ENCODE results near the gene NUB1.

NUB1 gene

DNA sequence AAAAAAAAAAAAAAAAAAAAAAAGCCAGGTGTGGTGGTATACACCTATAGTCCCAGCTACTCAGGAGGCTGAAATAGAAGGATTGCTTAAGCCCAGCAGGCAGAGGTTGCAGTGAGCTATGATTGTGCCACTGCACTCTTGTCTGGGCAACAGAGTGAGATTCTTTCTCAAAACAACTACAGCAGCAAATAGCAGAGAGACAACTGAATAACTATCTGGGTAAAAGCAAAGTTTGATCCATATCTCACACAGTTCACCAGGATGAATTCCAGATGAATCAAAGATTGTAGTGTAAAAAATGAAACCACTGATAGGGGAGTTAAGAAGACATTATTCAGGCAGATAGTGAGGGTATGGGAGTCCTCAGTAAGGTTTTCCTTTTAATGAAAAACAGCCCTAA lies 11.4 kb upstream of the NUB1 start:
- H2BK12ac ChIP-seq (ENCODE audit: low read length), result no peak overlapping the region
- H3K36me3 ChIP-seq (replicated peaks in 1 of 2; ENCODE audit: control insufficient read depth in 2 of 2, insufficient read depth in 2 of 2, low read length in 2 of 2), result no peaks in the 10 kb centered on the region
- H4K91ac ChIP-seq (ENCODE audit: low read depth, low read length, poor library complexity), result no peak overlapping the region
- H2AFZ ChIP-seq (ENCODE audit: low read length), result no peak overlapping the region
- H3K4me2 ChIP-seq (ENCODE audit: insufficient read depth, low read length, poor library complexity, severe bottlenecking), result no peak overlapping the region
- no peaks in the 10 kb centered on the region for H3K4me1 ChIP-seq (ENCODE audit: control insufficient read depth in 2 of 2, insufficient read depth in 1 of 2, low read depth in 1 of 2, low read length in 2 of 2)
- H2AK5ac ChIP-seq (ENCODE audit: low read depth, low read length), result no peak overlapping the region
- H2BK120ac ChIP-seq (ENCODE audit: low read depth, low read length), result no peak overlapping the region
- no peak overlapping the region for H2BK5ac ChIP-seq (ENCODE audit: low read length)
- peaks cover 0 to 2% of the 10 kb centered on the region in 2 donors for H3K9me3 ChIP-seq (replicated peaks in 1 of 2; ENCODE audit: control insufficient read depth in 2 of 2, insufficient read depth in 1 of 2, low read depth in 1 of 2, low read length in 2 of 2)
- H2BK15ac ChIP-seq (ENCODE audit: low read length), result no peak overlapping the region
- H3K14ac ChIP-seq (ENCODE audit: low read length), result no peak overlapping the region
- H3K79me1 ChIP-seq (ENCODE audit: low read depth, low read length), result no peaks in the 10 kb centered on the region
- no peak overlapping the region for H3K18ac ChIP-seq (ENCODE audit: low read length)
- no peak overlapping the region for H3K9ac ChIP-seq (ENCODE audit: low read depth, low read length, poor library complexity)
- DNase-seq (ENCODE audit: low spot score), result no peak
- H3K27ac ChIP-seq (replicated peaks; ENCODE audit: low read length), result no peak overlapping the region
- H3K4me3 ChIP-seq (ENCODE audit: low read length in 2 of 2), result no peak overlapping the region
- no peak overlapping the region for H3K23ac ChIP-seq (ENCODE audit: low read depth, low read length, poor library complexity)
- peaks cover 0 to 8% (median 0%) of the 10 kb centered on the region in 3 experiments for H3K27me3 ChIP-seq (ENCODE audit: control insufficient read depth in 3 of 3, insufficient read depth in 3 of 3, low read depth in 1 of 3, low read length in 3 of 3)
- no peak overlapping the region for H3K4ac ChIP-seq (ENCODE audit: low read length)
- H4K8ac ChIP-seq (ENCODE audit: low read depth, low read length), result no peak overlapping the region

DNA sequence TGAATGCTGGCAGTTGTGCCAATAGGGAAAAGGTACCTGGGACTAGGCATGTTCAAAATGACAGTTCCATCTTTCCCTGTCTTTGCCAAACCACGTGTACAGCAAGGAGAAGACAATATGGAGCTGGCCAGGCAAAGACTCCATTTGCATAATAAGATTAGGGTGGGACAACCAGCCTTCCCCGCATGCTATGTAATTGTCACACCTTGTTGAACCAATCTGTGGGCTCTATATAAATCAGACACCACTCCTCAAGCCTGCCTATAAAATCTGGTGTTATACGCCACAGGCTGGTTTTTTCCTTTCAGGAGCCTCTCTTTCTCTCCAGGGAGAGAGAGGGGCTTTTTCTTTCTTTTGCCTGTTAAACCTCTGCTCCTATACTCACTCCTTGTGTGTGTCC lies 11.0 kb upstream of the NUB1 start:
- Histone ChIP-seq H2BK12ac (ENCODE audit: low read length) (no peak overlapping the region), H2AK5ac (ENCODE audit: low read depth, low read length) (no peak overlapping the region), H4K8ac (ENCODE audit: low read depth, low read length) (no peak overlapping the region), H2BK5ac (ENCODE audit: low read length) (no peak overlapping the region), H3K79me1 (ENCODE audit: low read depth, low read length) (no peaks in the 10 kb centered on the region), H3K23ac (ENCODE audit: low read depth, low read length, poor library complexity) (no peak overlapping the region), H3K18ac (ENCODE audit: low read length) (no peak overlapping the region), H2BK120ac (ENCODE audit: low read depth, low read length) (no peak overlapping the region), H3K36me3 (replicated peaks in 1 of 2; ENCODE audit: control insufficient read depth in 2 of 2, insufficient read depth in 2 of 2, low read length in 2 of 2) (no peaks in the 10 kb centered on the region), H3K27me3 (ENCODE audit: control insufficient read depth in 3 of 3, insufficient read depth in 3 of 3, low read depth in 1 of 3, low read length in 3 of 3) (peaks cover 0 to 11% (median 0%) of the 10 kb centered on the region in 3 experiments), H3K9ac (ENCODE audit: low read depth, low read length, poor library complexity) (no peak overlapping the region), H3K4me2 (ENCODE audit: insufficient read depth, low read length, poor library complexity, severe bottlenecking) (no peak overlapping the region), H2AFZ (ENCODE audit: low read length) (no peak overlapping the region), H3K4me1 (ENCODE audit: control insufficient read depth in 2 of 2, insufficient read depth in 1 of 2, low read depth in 1 of 2, low read length in 2 of 2) (no peaks in the 10 kb centered on the region), H3K4me3 (ENCODE audit: low read length in 2 of 2) (no peak overlapping the region), H2BK15ac (ENCODE audit: low read length) (no peak overlapping the region), H4K91ac (ENCODE audit: low read depth, low read length, poor library complexity) (no peak overlapping the region), H3K14ac (ENCODE audit: low read length) (no peak overlapping the region), H3K4ac (ENCODE audit: low read length) (no peak overlapping the region), H3K9me3 (replicated peaks in 1 of 2; ENCODE audit: control insufficient read depth in 2 of 2, insufficient read depth in 1 of 2, low read depth in 1 of 2, low read length in 2 of 2) (peaks cover 0 to 2% of the 10 kb centered on the region in 2 donors), H3K27ac (replicated peaks; ENCODE audit: low read length) (no peak overlapping the region)
- no CpG with 5 or more reads among the region's 3 CpGs for WGBS, 2 donors (ENCODE audit: extremely low coverage in 2 of 2, insufficient read length in 2 of 2, insufficient replicate concordance in 1 of 2)
- DNase-seq (ENCODE audit: low spot score), result no peak

- WGBS, 2 donors (ENCODE audit: extremely low coverage in 2 of 2, insufficient read length in 2 of 2, insufficient replicate concordance in 1 of 2), result no CpG with 5 or more reads among the region's 1 CpG
- no peaks in the 10 kb centered on the region for H3K36me3 ChIP-seq (replicated peaks in 1 of 2; ENCODE audit: control insufficient read depth in 2 of 2, insufficient read depth in 2 of 2, low read length in 2 of 2)
- H3K9ac ChIP-seq (ENCODE audit: low read depth, low read length, poor library complexity), result no peak overlapping the region
- no peak overlapping the region for H2BK5ac ChIP-seq (ENCODE audit: low read length)
- H3K27ac ChIP-seq (replicated peaks; ENCODE audit: low read length), result no peak overlapping the region
- H2AFZ ChIP-seq (ENCODE audit: low read length), result no peak overlapping the region
- H3K4me2 ChIP-seq (ENCODE audit: insufficient read depth, low read length, poor library complexity, severe bottlenecking), result no peak overlapping the region
- no peak overlapping the region for H4K91ac ChIP-seq (ENCODE audit: low read depth, low read length, poor library complexity)
- H3K4me3 ChIP-seq (ENCODE audit: low read length in 2 of 2), result no peak overlapping the region
- H3K79me1 ChIP-seq (ENCODE audit: low read depth, low read length), result no peaks in the 10 kb centered on the region
- no peak for DNase-seq (ENCODE audit: low spot score)
- H4K8ac ChIP-seq (ENCODE audit: low read depth, low read length), result no peak overlapping the region
- H2AK5ac ChIP-seq (ENCODE audit: low read depth, low read length), result no peak overlapping the region
- no peak overlapping the region for H2BK15ac ChIP-seq (ENCODE audit: low read length)
- H3K4me1 ChIP-seq (ENCODE audit: control insufficient read depth in 2 of 2, insufficient read depth in 1 of 2, low read depth in 1 of 2, low read length in 2 of 2), result no peaks in the 10 kb centered on the region
- no peak overlapping the region for H2BK120ac ChIP-seq (ENCODE audit: low read depth, low read length)
- peaks cover 0 to 15% (median 0%) of the 10 kb centered on the region in 3 experiments for H3K27me3 ChIP-seq (ENCODE audit: control insufficient read depth in 3 of 3, insufficient read depth in 3 of 3, low read depth in 1 of 3, low read length in 3 of 3)
- no peak overlapping the region for H2BK12ac ChIP-seq (ENCODE audit: low read length)
- H3K4ac ChIP-seq (ENCODE audit: low read length), result no peak overlapping the region
- no peak overlapping the region for H3K18ac ChIP-seq (ENCODE audit: low read length)
- no peak overlapping the region for H3K14ac ChIP-seq (ENCODE audit: low read length)
- no peak overlapping the region for H3K23ac ChIP-seq (ENCODE audit: low read depth, low read length, poor library complexity)
- H3K9me3 ChIP-seq (replicated peaks in 1 of 2; ENCODE audit: control insufficient read depth in 2 of 2, insufficient read depth in 1 of 2, low read depth in 1 of 2, low read length in 2 of 2), result peaks cover 0 to 3% of the 10 kb centered on the region in 2 donors
Measured at GRCh38 chr7:151334628-151335027, 7.0 kb upstream of the NUB1 start.

DNA sequence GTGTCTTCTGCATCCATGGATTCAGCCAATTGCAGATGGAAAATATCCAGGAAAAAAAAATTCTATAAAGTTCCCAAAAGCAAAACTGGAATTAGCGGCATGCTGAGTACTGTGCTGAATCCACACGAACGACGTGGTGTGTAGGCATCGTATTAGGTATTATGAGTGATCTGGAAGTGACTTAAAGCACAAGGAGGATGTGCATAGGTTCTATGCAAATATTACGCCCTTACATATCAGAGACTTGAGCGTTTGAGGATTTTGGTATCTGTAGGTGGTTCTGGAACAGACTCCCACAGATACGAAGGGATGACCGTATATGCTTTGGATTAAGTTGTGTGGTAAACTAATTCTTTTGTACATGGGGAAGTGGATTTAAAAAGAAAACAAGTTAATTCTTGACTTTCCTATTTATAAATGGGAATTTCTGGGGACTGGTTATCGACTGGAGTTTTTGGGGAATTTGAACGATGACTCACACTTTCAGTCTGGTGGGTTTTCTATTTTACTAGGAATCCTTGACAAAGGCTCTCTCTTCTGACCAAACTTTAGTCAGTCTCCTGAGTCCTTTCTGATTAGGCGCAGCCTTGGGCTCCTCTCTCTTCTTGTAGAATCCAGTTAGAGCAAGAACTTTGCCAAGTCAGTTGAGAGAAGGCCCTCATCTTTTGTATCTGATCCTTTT lies 5.4 kb upstream of the NUB1 start:
- Histone ChIP-seq H3K9ac (ENCODE audit: low read depth, low read length, poor library complexity) (no peak overlapping the region), H3K4me3 (ENCODE audit: low read length in 2 of 2) (no peak overlapping the region), H3K36me3 (replicated peaks in 1 of 2; ENCODE audit: control insufficient read depth in 2 of 2, insufficient read depth in 2 of 2, low read length in 2 of 2) (no peaks in the 10 kb centered on the region), H2BK5ac (ENCODE audit: low read length) (no peak overlapping the region), H2AK5ac (ENCODE audit: low read depth, low read length) (no peak overlapping the region), H2AFZ (ENCODE audit: low read length) (no peak overlapping the region), H2BK12ac (ENCODE audit: low read length) (no peak overlapping the region), H3K9me3 (replicated peaks in 1 of 2; ENCODE audit: control insufficient read depth in 2 of 2, insufficient read depth in 1 of 2, low read depth in 1 of 2, low read length in 2 of 2) (peaks cover 0 to 3% of the 10 kb centered on the region in 2 donors), H3K18ac (ENCODE audit: low read length) (no peak overlapping the region), H3K4ac (ENCODE audit: low read length) (no peak overlapping the region), H3K27ac (replicated peaks; ENCODE audit: low read length) (no peak overlapping the region), H3K14ac (ENCODE audit: low read length) (no peak overlapping the region), H3K23ac (ENCODE audit: low read depth, low read length, poor library complexity) (no peak overlapping the region), H3K4me2 (ENCODE audit: insufficient read depth, low read length, poor library complexity, severe bottlenecking) (no peak overlapping the region), H2BK120ac (ENCODE audit: low read depth, low read length) (no peak overlapping the region), H3K79me1 (ENCODE audit: low read depth, low read length) (no peaks in the 10 kb centered on the region), H2BK15ac (ENCODE audit: low read length) (no peak overlapping the region), H3K4me1 (ENCODE audit: control insufficient read depth in 2 of 2, insufficient read depth in 1 of 2, low read depth in 1 of 2, low read length in 2 of 2) (no peaks in the 10 kb centered on the region), H4K91ac (ENCODE audit: low read depth, low read length, poor library complexity) (no peak overlapping the region), H4K8ac (ENCODE audit: low read depth, low read length) (no peak overlapping the region), H3K27me3 (ENCODE audit: control insufficient read depth in 3 of 3, insufficient read depth in 3 of 3, low read depth in 1 of 3, low read length in 3 of 3) (peaks cover 0 to 17% (median 0%) of the 10 kb centered on the region in 3 experiments)
- DNase-seq (ENCODE audit: low spot score), result no peak
- WGBS, 2 donors (ENCODE audit: extremely low coverage in 2 of 2, insufficient read length in 2 of 2, insufficient replicate concordance in 1 of 2), result no CpG with 5 or more reads among the region's 12 CpGs

Data from neuronal stem cell (in vitro differentiated cells).